Gastrocnemius medialis (tissue), 4 donors: ENCODE data around the gene GRIA3. TPM values are rescaled to one million over a fixed set of nuclear protein-coding genes. Genes with fewer than 3 reads are reported as not detected.

Experiments used
- ATAC-seq, 2 donors: fragments of 150-250 bp; one replicate each; pipeline ENCODE4 v1.9.1; 2016
- DNase-seq, 2 donors: peaks; one replicate each; pipeline ENCODE4 v3.0.0-alpha.2; 2019
- H3K27ac ChIP-seq, 4 donors: fragments of 200-600 bp; sonication (generic); 1 replicate in 1 of 4; 2 replicates in 3 of 4; pipeline ENCODE4 v1.5.1; 2016 to 2018; ENCODE audit warnings: mild to moderate bottlenecking in 2 of 4, moderate library complexity in 1 of 4
- H3K27me3 ChIP-seq, 3 donors: fragments of 200-600 bp; sonication (generic) in 2 of 3; 1 replicate in 1 of 3; 2 replicates in 2 of 3; pipeline versions ENCODE4 v1.5.1 to v1.6.0; 2016 to 2019; ENCODE audit warnings: mild to moderate bottlenecking in 1 of 3, moderate library complexity in 1 of 3
- H3K36me3 ChIP-seq, 2 donors: fragments of 200-600 bp; sonication (generic) in 1 of 2; one replicate each; pipeline ENCODE4 v1.5.1; 2017 to 2018
- H3K4me1 ChIP-seq, 2 donors: fragments of 200-600 bp; sonication (generic) in 1 of 2; one replicate each; pipeline ENCODE4 v1.5.1; 2016 to 2017; ENCODE audit warnings: mild to moderate bottlenecking in 2 of 2
- H3K4me3 ChIP-seq, 4 donors: fragments of 200-600 bp; sonication (generic) in 3 of 4; 1 replicate in 1 of 4; 2 replicates in 3 of 4; pipeline ENCODE4 v1.5.1; 2016 to 2019; ENCODE audit warnings: mild to moderate bottlenecking in 2 of 4
- H3K9me3 ChIP-seq, 3 donors: fragments of 200-600 bp; sonication (generic) in 2 of 3; 1 replicate in 1 of 3; 2 replicates in 2 of 3; pipeline ENCODE4 v1.5.1; 2016 to 2019
- POLR2A ChIP-seq, 2 donors: fragments of 450-650 bp; IDR thresholded peaks; one replicate each; pipeline ENCODE4 v1.6.1; 2017; ENCODE audit warnings: antibody characterized with exemption in 2 of 2, mild to moderate bottlenecking in 2 of 2, moderate library complexity in 2 of 2
- in situ Hi-C, 4 donors: fragments of 200-750 bp; cut with MboI; loops; one replicate each; pipeline versions ENCODE4 v1.15.0 to v1.8.0; 2017; ENCODE audit warnings: low sequenced_read_pairs in 4 of 4
- intact Hi-C: fragments of 100-400 bp; cut with DNase I; formaldehyde crosslinking; loops from one replicate; pipeline ENCODE4 v1.15.1; 2023; ENCODE audit warnings: low total_unique reads
- total RNA-seq, 4 donors: library from RNA; depleted of rRNA; stranded (reverse); fragments of >200 nt; gene quantifications; one replicate each; pipeline versions ENCODE4 v1.1.0 to v1.2.3, GENCODE V29; 2016
- TF ChIP-seq, protein P1 (sequence below), 5 experiments: fragments of 450-650 bp in 3 of 5; fragments of 200-600 bp in 2 of 5; sonication (generic) in 2 of 5; IDR thresholded peaks in 4 of 5; conservative IDR thresholded peaks in 1 of 5; 1 replicate in 4 of 5; 2 replicates in 1 of 5; pipeline ENCODE4 v1.5.1; 2016 to 2019; ENCODE audit warnings: antibody characterized with exemption in 5 of 5, mild to moderate bottlenecking in 3 of 5, moderate library complexity in 3 of 5

The GRIA3 gene
- total RNA-seq, 4 donors from 2014 or later: 0.05 to 0.24 (median 0.09) TPM; not detected in 1

DNA sequence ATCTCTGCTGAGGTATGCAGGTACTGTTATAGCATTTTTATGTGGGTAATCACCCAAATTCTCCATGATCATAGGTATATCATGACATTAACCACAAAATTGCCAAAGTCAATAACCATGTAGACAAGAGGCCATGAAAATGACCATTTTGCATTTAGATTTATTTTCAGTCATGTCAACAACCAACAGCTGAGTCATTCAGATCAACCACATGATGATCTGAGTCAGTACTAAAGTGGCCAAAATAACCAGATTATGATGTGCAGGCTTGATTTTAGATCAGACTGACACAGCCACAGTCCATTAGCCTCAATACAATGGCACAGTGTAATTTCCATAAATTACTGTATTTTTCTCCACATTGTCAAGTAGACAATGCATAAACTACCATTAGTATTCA lies 240.5 kb downstream of the GRIA3 start:
- intact Hi-C loops: no loop called here

DNA sequence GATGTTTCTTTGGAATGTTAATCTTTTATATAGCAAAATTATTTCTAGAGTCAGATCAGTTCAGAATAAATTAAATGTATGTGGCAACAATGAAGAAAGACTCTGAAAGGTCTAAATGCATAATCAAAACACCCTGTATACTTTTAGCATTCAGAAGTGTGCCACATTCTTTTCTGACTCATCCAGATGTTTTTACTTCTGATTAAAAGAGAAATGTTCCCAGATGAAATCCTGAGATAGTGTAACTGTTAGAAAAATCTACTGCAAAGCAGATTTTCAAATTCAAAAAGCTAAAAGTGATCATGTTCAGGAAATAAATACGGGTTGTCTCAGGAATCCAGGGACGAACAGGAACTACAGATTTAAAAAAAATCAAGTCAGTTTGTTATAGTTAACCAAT lies 241.4 kb downstream of the GRIA3 start:
- H3K4me1 ChIP-seq: no peaks in the 10 kb centered on the region
- H3K9me3 ChIP-seq: no peaks in the 10 kb centered on the region
- no peak for DNase-seq
- intact Hi-C loops: no loop called here
- H3K36me3 ChIP-seq: no peaks in the 10 kb centered on the region
- no peak for ATAC-seq
- no peak overlapping the region for H3K4me3 ChIP-seq
- no peak overlapping the region for H3K27ac ChIP-seq
- no peaks in the 10 kb centered on the region for H3K27me3 ChIP-seq
- in situ Hi-C loops: no loop called here
- TF ChIP-seq, protein P1, sequence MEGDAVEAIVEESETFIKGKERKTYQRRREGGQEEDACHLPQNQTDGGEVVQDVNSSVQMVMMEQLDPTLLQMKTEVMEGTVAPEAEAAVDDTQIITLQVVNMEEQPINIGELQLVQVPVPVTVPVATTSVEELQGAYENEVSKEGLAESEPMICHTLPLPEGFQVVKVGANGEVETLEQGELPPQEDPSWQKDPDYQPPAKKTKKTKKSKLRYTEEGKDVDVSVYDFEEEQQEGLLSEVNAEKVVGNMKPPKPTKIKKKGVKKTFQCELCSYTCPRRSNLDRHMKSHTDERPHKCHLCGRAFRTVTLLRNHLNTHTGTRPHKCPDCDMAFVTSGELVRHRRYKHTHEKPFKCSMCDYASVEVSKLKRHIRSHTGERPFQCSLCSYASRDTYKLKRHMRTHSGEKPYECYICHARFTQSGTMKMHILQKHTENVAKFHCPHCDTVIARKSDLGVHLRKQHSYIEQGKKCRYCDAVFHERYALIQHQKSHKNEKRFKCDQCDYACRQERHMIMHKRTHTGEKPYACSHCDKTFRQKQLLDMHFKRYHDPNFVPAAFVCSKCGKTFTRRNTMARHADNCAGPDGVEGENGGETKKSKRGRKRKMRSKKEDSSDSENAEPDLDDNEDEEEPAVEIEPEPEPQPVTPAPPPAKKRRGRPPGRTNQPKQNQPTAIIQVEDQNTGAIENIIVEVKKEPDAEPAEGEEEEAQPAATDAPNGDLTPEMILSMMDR (IDR thresholded peaks at IDR 0.05 in 4 of 5, conservative IDR thresholded peaks at IDR 0.05 in 1 of 5): no peak
- TF ChIP-seq POLR2A (IDR thresholded peaks at IDR 0.05): no peak

More for the DNA sequence above, 240.5 kb downstream of the GRIA3 start:
- Histone ChIP-seq H3K9me3 (no peaks in the 10 kb centered on the region), H3K4me3 (no peak overlapping the region), H3K4me1 (no peaks in the 10 kb centered on the region), H3K27ac (no peak overlapping the region), H3K36me3 (no peaks in the 10 kb centered on the region), H3K27me3 (no peaks in the 10 kb centered on the region)
- ATAC-seq (peak in 1 of 2 donors; percentile 60), DNase-seq (no peak)
- in situ Hi-C loops: no loop called here
- TF ChIP-seq, protein P1 (IDR thresholded peaks at IDR 0.05 in 4 of 5, conservative IDR thresholded peaks at IDR 0.05 in 1 of 5): no peak
- no peak for TF ChIP-seq POLR2A (IDR thresholded peaks at IDR 0.05)

DNA sequence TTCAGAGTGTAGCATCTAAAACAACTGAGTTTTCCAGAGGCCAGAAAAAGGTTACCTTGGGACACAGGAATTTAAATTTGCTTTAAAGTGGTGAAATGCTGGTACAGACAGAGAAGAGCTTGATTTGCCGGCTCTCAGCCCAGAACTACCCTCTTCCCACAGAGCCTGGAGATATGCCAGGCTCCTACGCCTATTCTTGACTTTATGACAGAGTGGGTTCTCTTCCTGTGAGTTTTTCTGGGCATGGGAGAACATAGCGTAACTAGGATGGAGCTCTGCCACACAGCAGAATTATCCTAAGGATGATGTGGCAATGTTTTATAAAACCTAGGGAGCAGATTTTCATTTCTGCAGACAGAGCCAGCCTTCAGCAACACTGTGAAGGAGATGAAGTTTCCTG lies 241.8 kb downstream of the GRIA3 start:
- H3K27me3 ChIP-seq: no peaks in the 10 kb centered on the region
- H3K27ac ChIP-seq: no peak overlapping the region
- no peaks in the 10 kb centered on the region for H3K9me3 ChIP-seq
- no peak for TF ChIP-seq POLR2A (IDR thresholded peaks at IDR 0.05)
- TF ChIP-seq, protein P1 (IDR thresholded peaks at IDR 0.05 in 4 of 5, conservative IDR thresholded peaks at IDR 0.05 in 1 of 5): no peak
- in situ Hi-C loops (no loop called here), intact Hi-C loops (no loop called here)
- H3K4me3 ChIP-seq: no peak overlapping the region
- DNase-seq (no peak), ATAC-seq (no peak)
- no peaks in the 10 kb centered on the region for H3K36me3 ChIP-seq
- H3K4me1 ChIP-seq: no peaks in the 10 kb centered on the region

DNA sequence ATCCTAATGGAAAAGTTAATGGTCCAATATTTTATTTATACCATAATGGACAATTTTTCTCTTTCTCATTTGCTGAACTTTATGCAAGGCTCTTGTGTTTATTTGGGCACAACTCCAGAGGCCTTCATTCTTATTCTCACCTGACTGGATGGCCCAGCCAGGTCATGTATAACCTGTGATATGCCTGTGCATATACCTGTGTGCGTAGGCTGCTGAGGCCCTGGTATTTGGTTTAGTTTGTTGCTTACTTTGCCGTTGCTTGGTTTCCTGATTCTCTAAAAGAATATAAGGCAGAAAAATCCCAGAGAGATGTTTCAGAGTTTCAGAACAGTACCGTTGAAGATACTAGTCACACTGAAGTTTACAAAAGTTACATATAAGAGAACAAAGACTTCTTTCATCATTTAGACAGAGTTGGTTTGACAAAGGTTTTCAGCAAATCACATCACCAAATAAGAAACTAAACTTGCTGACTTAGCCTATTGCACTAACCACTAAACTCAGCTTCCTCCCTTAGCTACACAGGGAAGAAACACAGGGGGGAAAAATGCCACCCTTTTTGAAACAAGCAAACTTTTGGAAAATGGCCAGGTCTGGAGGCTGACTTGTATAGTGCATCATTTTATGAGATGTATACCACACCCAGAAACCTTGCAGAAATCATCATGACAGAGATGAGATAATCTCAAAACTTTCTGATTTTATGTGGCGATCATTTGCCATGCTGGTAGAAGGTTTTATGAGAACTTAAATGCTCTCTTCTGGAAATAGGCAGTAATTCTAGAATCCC lies 248.5 kb downstream of the GRIA3 start:
- Histone ChIP-seq H3K4me1 (no peaks in the 10 kb centered on the region), H3K36me3 (no peaks in the 10 kb centered on the region), H3K9me3 (no peaks in the 10 kb centered on the region), H3K27me3 (no peaks in the 10 kb centered on the region), H3K27ac (no peak overlapping the region), H3K4me3 (no peak overlapping the region)
- ATAC-seq (no peak), DNase-seq (no peak)
- TF ChIP-seq, protein P1 (IDR thresholded peaks at IDR 0.05 in 4 of 5, conservative IDR thresholded peaks at IDR 0.05 in 1 of 5): no peak
- no peak for TF ChIP-seq POLR2A (IDR thresholded peaks at IDR 0.05)
- in situ Hi-C loops: no loop called here
- intact Hi-C loops: no loop called here
